ENCODE measurements around the gene TPST1.

GRCh38 chr7:66335318-66335717 is 130.2 kb downstream of the TPST1 start:
- no peak for TF ChIP-seq CTCF (IDR thresholded peaks at IDR 0.05)
- TF ChIP-seq POLR2A (IDR thresholded peaks at IDR 0.05; ENCODE audit: low read depth): no peak
- TF ChIP-seq EP300 (IDR thresholded peaks at IDR 0.05): no peak
- no peak for TF ChIP-seq POLR2AphosphoS5 (IDR thresholded peaks at IDR 0.05)
